BJ (cell line): ENCODE results near the gene SKAP1. TPM values are rescaled to one million over a fixed set of nuclear protein-coding genes. Genes with fewer than 3 reads are reported as not detected.

Experiments
- CTCF ChIA-PET: fragments of 350-600 bp; formaldehyde crosslinking; extraction: SDS; loops from one replicate; lab custom pipeline; 2021; ENCODE audit warnings: antibody characterized with exemption, inconsistent platforms; lab: Yijun Ruan, JAX
- POLR2A ChIA-PET: fragments of 300-600 bp; sonication (Branson Sonifier 250); formaldehyde crosslinking; extraction: SDS; loops from one replicate; lab custom pipeline; 2021; ENCODE audit warnings: antibody characterized with exemption; lab: Charles Lee
- DNase-seq: peaks from one replicate; pipeline ENCODE4 v3.0.0-alpha.2; 2011; ENCODE audit warnings: low read depth
- H3K27me3 ChIP-seq: 2 replicates; pipeline ENCODE4 v1.6.0; 2011; ENCODE audit warnings: low read length; ENCODE audit not compliant: control insufficient read depth, insufficient read depth
- H3K36me3 ChIP-seq: 2 replicates; pipeline ENCODE4 v1.5.1; 2011; ENCODE audit warnings: low read length; ENCODE audit not compliant: control insufficient read depth, insufficient read depth
- H3K4me3 ChIP-seq: 2 replicates; pipeline ENCODE4 v1.5.1; 2011; ENCODE audit warnings: low read depth, mild to moderate bottlenecking, control low read depth, low read length
- polyA plus RNA-seq: library from polyadenylated mRNA; depleted of rRNA; stranded (reverse); fragments of >200 nt; gene quantifications from 2 replicates; pipeline ENCODE4 v1.2.3, GENCODE V29; 2011
- TF ChIP-seq, protein P1 (sequence below): IDR thresholded peaks from 2 replicates; pipeline ENCODE4 v1.5.1; 2011; ENCODE audit warnings: low read depth, mild to moderate bottlenecking, control low read depth, inconsistent platforms, low read length, moderate library complexity; ENCODE audit not compliant: insufficient read depth

The SKAP1 gene
- polyA plus RNA-seq, 1 experiment, result not detected

DNA sequence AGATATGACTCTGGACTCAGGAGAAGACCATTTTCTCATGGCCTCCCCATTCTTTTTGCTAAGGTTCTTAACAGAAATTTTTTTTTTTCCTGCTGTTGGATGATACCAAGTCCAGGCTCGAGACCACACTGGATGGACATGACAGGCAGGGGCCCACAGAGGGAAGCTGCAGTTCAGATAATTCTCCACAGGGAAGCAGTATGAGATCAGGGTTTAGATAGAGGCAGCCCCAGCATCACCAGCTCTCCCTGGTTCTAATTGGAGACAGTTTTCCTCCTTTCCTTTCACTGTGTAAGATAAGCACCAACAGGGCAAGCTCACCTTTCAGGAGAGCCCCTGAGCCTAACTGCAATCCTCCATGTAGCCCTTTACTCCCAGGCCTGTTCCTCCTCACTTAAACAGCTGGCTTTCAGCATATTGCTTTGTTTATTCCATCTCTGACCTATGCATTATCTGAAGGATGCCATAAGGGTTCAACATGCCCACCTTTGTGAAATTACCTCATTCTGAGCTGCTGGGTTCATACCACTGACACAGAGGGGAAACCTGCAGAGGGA lies 214.4 kb downstream of the SKAP1 start:
- H3K36me3 ChIP-seq, result no peaks in the 10 kb centered on the region
- ChIA-PET POLR2A (no interaction called here), CTCF (interaction anchor here (0.6 to 2.9 kb wide), 25 partner anchors 9 to 406 kb away, joined by 3 to 13 read pairs (median 4); partner anchors contain the start of gene HOXB5)
- H3K27me3 ChIP-seq, result peaks cover 20% of the 10 kb centered on the region
- no peak overlapping the region for H3K4me3 ChIP-seq
- DNase-seq, result no peak
- TF ChIP-seq, protein P1, sequence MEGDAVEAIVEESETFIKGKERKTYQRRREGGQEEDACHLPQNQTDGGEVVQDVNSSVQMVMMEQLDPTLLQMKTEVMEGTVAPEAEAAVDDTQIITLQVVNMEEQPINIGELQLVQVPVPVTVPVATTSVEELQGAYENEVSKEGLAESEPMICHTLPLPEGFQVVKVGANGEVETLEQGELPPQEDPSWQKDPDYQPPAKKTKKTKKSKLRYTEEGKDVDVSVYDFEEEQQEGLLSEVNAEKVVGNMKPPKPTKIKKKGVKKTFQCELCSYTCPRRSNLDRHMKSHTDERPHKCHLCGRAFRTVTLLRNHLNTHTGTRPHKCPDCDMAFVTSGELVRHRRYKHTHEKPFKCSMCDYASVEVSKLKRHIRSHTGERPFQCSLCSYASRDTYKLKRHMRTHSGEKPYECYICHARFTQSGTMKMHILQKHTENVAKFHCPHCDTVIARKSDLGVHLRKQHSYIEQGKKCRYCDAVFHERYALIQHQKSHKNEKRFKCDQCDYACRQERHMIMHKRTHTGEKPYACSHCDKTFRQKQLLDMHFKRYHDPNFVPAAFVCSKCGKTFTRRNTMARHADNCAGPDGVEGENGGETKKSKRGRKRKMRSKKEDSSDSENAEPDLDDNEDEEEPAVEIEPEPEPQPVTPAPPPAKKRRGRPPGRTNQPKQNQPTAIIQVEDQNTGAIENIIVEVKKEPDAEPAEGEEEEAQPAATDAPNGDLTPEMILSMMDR, result peak; percentile 65

DNA sequence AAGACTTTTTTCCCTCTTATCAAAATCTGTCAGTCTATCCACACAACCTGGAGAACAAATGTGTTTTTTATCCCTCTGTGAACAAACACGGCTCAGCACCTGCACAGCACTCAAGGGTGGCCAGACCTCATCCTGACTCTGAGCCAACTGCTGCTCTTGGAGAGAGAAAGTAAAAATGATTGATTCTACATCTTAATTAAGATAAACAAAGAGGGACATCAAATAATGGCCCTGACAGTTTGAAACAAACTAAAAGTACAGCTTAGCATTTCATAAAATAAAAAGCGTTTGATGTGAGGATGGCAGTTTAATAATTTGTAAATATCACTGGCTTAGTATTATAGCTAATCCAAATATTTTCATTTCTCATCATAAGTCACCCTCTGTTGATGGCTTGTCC lies 216.2 kb downstream of the SKAP1 start:
- DNase-seq, result no peak
- ChIA-PET POLR2A (no interaction called here), CTCF (interaction anchor here (0.5 to 2.9 kb wide), 6 partner anchors 10 to 1628 kb away, joined by 3 to 7 read pairs (median 3); no protein-coding TSS in a partner anchor)
- peaks cover 26% of the 10 kb centered on the region for H3K27me3 ChIP-seq
- H3K4me3 ChIP-seq, result no peak overlapping the region
- TF ChIP-seq, protein P1, result no peak
- H3K36me3 ChIP-seq, result no peaks in the 10 kb centered on the region

DNA sequence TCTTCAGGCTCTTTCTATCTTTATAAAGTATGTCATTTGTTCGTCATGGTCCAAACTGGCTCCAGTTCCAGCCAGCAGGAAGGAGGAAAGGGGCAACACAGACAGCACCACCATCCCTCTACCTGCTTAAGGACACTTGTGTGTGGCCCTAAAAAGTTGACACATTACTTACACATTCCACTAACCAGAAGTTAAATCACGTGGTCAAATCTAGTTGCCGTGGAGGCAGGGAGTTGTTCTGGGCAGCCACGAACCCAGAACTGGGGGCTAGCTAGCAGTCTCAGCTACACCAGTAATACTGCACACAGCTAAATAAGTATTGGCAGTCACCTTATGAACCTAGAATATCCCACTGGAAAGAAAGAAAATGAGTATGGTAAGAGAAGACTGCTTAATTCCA lies 218.2 kb downstream of the SKAP1 start:
- Histone ChIP-seq H3K4me3 (no peak overlapping the region), H3K27me3 (peaks cover 26% of the 10 kb centered on the region), H3K36me3 (no peaks in the 10 kb centered on the region)
- ChIA-PET POLR2A (no interaction called here), CTCF (no interaction called here)
- TF ChIP-seq, protein P1, result no peak
- no peak for DNase-seq

DNA sequence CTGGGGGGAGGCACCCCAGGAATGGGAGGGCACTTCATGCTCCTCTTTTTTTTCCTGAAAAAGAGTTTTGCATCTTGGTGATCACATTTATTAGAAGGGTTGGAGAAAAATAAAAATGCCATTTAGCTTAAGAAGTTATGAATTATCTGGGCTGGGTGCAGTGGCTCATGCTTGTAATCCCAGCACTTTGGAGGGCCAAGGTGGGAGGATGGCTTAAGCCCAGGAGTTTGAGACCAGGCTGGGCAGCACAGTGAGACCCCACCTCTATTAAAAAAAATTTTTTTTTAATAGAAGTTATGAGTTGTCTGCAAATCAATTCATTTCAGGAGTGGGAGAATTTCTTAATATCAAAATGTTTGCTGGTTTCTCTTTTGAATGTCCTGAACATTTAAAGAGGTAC lies 219.0 kb downstream of the SKAP1 start:
- no peak overlapping the region for H3K4me3 ChIP-seq
- CTCF ChIA-PET, result no interaction called here
- H3K27me3 ChIP-seq, result peaks cover 25% of the 10 kb centered on the region
- TF ChIP-seq, protein P1, result no peak
- no peaks in the 10 kb centered on the region for H3K36me3 ChIP-seq
- DNase-seq, result no peak
- POLR2A ChIA-PET, result no interaction called here

DNA sequence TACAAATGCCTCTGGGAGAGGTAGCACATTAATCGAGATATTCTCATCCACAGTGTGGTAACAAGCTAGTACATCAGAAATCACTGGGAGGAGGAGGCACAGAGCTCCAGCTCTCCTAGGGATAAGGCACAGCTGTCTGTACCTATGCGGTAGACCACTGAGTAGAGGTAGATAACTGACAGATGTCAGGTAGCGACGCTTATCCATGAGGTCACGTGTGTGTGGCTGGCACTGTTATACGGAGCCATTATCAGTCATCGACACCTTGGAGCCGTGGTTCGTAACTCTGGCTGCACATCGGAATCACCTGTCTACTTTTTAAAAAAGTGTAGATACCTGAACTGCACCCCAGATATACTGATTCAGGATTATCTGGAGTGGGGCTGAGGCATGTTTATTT lies 220.0 kb downstream of the SKAP1 start:
- TF ChIP-seq, protein P1, result no peak
- peaks cover 24% of the 10 kb centered on the region for H3K27me3 ChIP-seq
- POLR2A ChIA-PET, result no interaction called here
- CTCF ChIA-PET, result interaction anchor here (0.6 kb wide), 1 partner anchor 276 kb away, joined by 3 read pairs; no protein-coding TSS in a partner anchor
- H3K36me3 ChIP-seq, result no peaks in the 10 kb centered on the region
- no peak for DNase-seq
- no peak overlapping the region for H3K4me3 ChIP-seq
